Mononuclear cell (primary cell): Measurements from ENCODE around the gene OAS2. TPM values are rescaled to one million over a fixed set of nuclear protein-coding genes. Genes with fewer than 3 reads are reported as not detected.
"Not testable (repeated sequence)": the region's sequence is repeated elsewhere in the genome, so short reads cannot be mapped to it uniquely, and the experiment has no call there.

Experiments
- H3K27me3 ChIP-seq: 2 replicates; pipeline ENCODE4 v1.6.0; 2011; ENCODE audit warnings: low read length, control low read depth; ENCODE audit not compliant: insufficient read depth
- H3K4me1 ChIP-seq: 2 replicates; pipeline ENCODE4 v1.5.1; 2011; ENCODE audit warnings: mild to moderate bottlenecking, low read length, control low read depth; ENCODE audit not compliant: insufficient read depth
- H3K4me3 ChIP-seq: 2 replicates; pipeline ENCODE4 v1.5.1; 2011; ENCODE audit warnings: mild to moderate bottlenecking, low read length, moderate library complexity
- H3K9me3 ChIP-seq: 2 replicates; pipeline ENCODE4 v1.5.1; 2011; ENCODE audit warnings: low read depth, mild to moderate bottlenecking, control low read depth, low read length
- total RNA-seq: library from RNA; depleted of rRNA; stranded (reverse); fragments of >200 nt; gene quantifications from one replicate; pipeline ENCODE4 v1.2.3, GENCODE V29; 2012

The OAS2 gene
- total RNA-seq, 1 donor: 22.2 TPM

DNA sequence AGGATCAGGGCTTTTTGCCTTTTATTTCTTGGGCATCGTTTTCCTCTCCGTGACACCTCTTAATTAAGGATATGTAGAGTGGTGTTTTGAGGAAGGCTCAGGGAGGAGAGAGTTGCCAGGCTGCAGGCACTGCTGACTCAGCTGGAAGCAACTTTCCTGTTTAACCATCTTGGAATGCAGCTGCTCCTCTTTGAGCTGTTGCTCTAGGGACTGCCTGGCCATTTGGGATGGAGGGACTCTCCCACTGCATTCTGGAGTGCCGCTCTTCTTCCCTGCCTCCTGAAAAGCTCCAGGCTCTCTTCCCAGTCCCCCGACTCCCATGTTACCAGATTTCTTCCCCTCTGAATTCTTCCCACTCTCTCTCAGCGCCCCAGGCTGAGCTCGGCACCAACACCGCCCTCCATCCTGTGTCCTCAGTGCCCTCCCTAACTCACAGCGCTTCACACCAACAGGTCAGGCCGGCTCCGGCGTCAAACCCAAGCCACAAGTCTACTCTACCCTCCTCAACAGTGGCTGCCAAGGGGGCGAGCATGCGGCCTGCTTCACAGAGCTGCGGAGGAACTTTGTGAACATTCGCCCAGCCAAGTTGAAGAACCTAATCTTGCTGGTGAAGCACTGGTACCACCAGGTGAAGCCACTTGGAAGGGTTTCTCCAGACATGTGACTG is 34.2 kb upstream of the OAS2 start:
- H3K4me3 ChIP-seq: no peak overlapping the region
- H3K9me3 ChIP-seq: no peaks in the 10 kb centered on the region
- H3K27me3 ChIP-seq: no peaks in the 10 kb centered on the region
- H3K4me1 ChIP-seq: peaks cover 16% of the 10 kb centered on the region

DNA sequence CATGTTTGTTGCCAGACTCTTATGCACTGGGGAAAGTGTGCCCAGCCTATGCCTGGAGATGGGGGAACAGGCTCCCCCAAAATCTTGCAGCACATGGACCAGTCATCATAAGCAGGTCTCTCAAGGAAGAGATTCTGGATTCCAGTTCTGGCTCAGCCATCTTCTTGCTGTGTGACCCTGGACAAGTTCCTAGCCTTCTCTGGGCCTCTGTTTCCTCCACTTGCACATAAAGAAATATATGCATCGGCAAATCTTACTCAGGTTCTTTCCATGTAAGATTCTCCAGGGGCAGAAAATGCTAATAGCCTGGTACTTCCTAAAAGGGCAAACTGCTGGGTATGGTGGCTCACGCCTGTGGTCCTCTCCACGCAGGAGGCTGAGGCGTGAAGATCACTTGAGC is 32.8 kb upstream of the OAS2 start:
- peaks cover 2% of the 10 kb centered on the region for H3K4me1 ChIP-seq

DNA sequence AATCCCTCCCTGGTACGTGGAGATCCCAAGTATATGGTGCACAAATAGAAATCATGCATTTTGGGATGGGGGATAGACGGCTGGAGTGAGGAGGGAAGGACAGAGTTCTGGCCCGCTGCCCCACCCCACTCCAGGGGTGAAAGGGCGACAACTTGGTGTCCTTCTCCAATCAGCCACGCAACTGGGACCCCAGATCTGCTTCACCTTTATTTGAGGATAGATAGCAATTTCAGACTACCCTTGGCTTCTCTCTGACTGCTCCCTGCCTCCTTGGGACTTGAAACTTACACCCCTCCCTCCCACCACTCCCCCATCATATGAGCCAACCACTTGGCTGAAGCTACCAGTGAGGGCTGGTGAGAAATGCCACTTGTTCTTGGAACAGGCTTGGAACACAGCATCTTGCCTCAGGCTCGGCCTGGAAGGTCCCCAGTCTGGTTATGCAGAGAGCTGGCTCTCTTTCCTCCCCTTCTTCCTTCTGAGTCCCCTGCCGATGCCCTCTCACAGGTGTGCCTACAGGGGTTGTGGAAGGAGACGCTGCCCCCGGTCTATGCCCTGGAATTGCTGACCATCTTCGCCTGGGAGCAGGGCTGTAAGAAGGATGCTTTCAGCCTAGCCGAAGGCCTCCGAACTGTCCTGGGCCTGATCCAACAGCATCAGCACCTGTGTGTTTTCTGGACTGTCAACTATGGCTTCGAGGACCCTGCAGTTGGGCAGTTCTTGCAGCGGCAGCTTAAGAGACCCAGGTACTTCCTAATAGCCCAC is 31.9 kb upstream of the OAS2 start:
- Histone ChIP-seq H3K4me3 (no peak overlapping the region), H3K4me1 (no peaks in the 10 kb centered on the region), H3K9me3 (no peaks in the 10 kb centered on the region), H3K27me3 (no peaks in the 10 kb centered on the region)

More for the DNA sequence above, 32.8 kb upstream of the OAS2 start:
- no peaks in the 10 kb centered on the region for H3K9me3 ChIP-seq
- no peaks in the 10 kb centered on the region for H3K27me3 ChIP-seq
- H3K4me3 ChIP-seq: no peak overlapping the region

GRCh38 chr12:112947314-112947713 is 31.0 kb upstream of the OAS2 start:
- no peaks in the 10 kb centered on the region for H3K27me3 ChIP-seq
- no peak overlapping the region for H3K4me3 ChIP-seq

GRCh38 chr12:112947761-112948160 is 30.6 kb upstream of the OAS2 start:
- no peaks in the 10 kb centered on the region for H3K27me3 ChIP-seq
- H3K4me1 ChIP-seq: no peaks in the 10 kb centered on the region
- H3K4me3 ChIP-seq: no peak overlapping the region
- no peaks in the 10 kb centered on the region for H3K9me3 ChIP-seq

More at GRCh38 chr12:112947314-112947713, 31.0 kb upstream of the OAS2 start:
- H3K4me1 ChIP-seq: no peaks in the 10 kb centered on the region
- H3K9me3 ChIP-seq: no peaks in the 10 kb centered on the region

DNA sequence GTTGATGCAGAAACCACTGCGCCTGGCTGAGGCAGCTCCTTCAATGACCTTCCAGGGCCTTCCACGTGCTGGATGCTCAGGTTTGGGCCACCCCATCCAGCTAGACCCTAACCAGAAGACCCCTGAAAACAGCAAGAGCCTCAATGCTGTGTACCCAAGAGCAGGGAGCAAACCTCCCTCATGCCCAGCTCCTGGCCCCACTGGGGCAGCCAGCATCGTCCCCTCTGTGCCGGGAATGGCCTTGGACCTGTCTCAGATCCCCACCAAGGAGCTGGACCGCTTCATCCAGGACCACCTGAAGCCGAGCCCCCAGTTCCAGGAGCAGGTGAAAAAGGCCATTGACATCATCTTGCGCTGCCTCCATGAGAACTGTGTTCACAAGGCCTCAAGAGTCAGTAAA is 29.5 kb upstream of the OAS2 start:
- no peaks in the 10 kb centered on the region for H3K27me3 ChIP-seq
- H3K4me1 ChIP-seq: no peaks in the 10 kb centered on the region
- no peak overlapping the region for H3K4me3 ChIP-seq
- H3K9me3 ChIP-seq: no peaks in the 10 kb centered on the region

DNA sequence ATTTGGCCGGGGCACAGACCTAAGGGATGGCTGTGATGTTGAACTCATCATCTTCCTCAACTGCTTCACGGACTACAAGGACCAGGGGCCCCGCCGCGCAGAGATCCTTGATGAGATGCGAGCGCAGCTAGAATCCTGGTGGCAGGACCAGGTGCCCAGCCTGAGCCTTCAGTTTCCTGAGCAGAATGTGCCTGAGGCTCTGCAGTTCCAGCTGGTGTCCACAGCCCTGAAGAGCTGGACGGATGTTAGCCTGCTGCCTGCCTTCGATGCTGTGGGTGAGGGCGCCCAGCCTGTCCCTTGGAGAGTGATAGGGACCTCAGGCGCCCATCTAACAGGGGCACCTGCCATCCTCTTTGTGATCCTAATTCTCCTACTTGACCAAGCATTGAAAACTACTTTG is 27.6 kb upstream of the OAS2 start:
- Histone ChIP-seq H3K27me3 (no peaks in the 10 kb centered on the region), H3K9me3 (no peaks in the 10 kb centered on the region), H3K4me1 (no peaks in the 10 kb centered on the region), H3K4me3 (no peak overlapping the region)

GRCh38 chr12:112957125-112957524 is 21.2 kb upstream of the OAS2 start:
- H3K27me3 ChIP-seq, H3K9me3 ChIP-seq, H3K4me3 ChIP-seq, H3K4me1 ChIP-seq: not testable (repeated sequence)

DNA sequence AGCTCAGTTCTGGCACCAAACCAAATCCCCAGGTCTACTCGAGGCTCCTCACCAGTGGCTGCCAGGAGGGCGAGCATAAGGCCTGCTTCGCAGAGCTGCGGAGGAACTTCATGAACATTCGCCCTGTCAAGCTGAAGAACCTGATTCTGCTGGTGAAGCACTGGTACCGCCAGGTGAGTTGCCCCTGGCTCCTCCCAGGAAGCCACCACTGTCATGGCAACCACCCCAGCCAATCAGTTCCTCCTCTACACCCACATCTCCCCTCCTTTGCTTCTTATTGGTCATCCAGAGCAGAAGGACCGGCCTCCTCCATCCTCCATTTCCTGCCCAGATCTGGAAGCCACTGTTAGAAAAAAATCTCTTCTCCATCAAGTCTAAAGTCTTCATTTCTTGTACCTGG is 17.2 kb upstream of the OAS2 start:
- H3K4me1 ChIP-seq: no peaks in the 10 kb centered on the region
- H3K4me3 ChIP-seq: no peak overlapping the region
- no peaks in the 10 kb centered on the region for H3K27me3 ChIP-seq
- H3K9me3 ChIP-seq: no peaks in the 10 kb centered on the region

GRCh38 chr12:112961536-112961935 is 16.8 kb upstream of the OAS2 start:
- no peak overlapping the region for H3K4me3 ChIP-seq

GRCh38 chr12:112962561-112962960 is 15.8 kb upstream of the OAS2 start:
- no peaks in the 10 kb centered on the region for H3K27me3 ChIP-seq
- no peak overlapping the region for H3K4me3 ChIP-seq
- H3K9me3 ChIP-seq: no peaks in the 10 kb centered on the region

More at GRCh38 chr12:112961536-112961935, 16.8 kb upstream of the OAS2 start:
- no peaks in the 10 kb centered on the region for H3K4me1 ChIP-seq
- H3K27me3 ChIP-seq: no peaks in the 10 kb centered on the region
- H3K9me3 ChIP-seq: no peaks in the 10 kb centered on the region

GRCh38 chr12:112963227-112963861 is 15.0 kb upstream of the OAS2 start:
- H3K4me3 ChIP-seq: no peak overlapping the region
- no peaks in the 10 kb centered on the region for H3K9me3 ChIP-seq
- H3K27me3 ChIP-seq: no peaks in the 10 kb centered on the region
- no peaks in the 10 kb centered on the region for H3K4me1 ChIP-seq

More at GRCh38 chr12:112962561-112962960, 15.8 kb upstream of the OAS2 start:
- no peaks in the 10 kb centered on the region for H3K4me1 ChIP-seq

- H3K9me3 ChIP-seq: no peaks in the 10 kb centered on the region
- no peak overlapping the region for H3K4me3 ChIP-seq
- no peaks in the 10 kb centered on the region for H3K4me1 ChIP-seq
- H3K27me3 ChIP-seq: no peaks in the 10 kb centered on the region
Measured at GRCh38 chr12:112964067-112964670, 14.2 kb upstream of the OAS2 start.

DNA sequence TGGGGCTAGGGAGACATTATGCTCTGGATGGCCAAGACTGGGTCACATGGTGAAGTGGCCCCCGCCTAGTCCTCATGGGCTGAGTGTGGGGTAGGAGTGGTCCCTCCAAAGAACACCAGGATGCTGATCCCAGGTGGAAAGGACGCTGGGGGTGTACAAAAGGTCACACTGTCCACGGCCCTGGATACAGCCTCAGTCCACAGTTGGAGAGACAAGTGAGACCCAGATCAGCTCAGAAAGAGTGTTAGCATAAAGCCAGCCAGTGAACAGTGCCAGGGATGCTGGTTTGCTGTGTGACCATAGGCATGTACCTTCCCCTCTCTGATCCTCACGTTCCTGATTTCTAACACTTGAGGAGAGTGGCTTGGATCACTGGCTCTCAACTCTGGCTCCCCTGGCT is 13.4 kb upstream of the OAS2 start:
- Histone ChIP-seq H3K4me1 (no peaks in the 10 kb centered on the region), H3K4me3 (no peak overlapping the region), H3K27me3 (no peaks in the 10 kb centered on the region), H3K9me3 (no peaks in the 10 kb centered on the region)

GRCh38 chr12:112965643-112966042 is 12.7 kb upstream of the OAS2 start:
- no peak overlapping the region for H3K4me3 ChIP-seq
- no peaks in the 10 kb centered on the region for H3K9me3 ChIP-seq
- no peaks in the 10 kb centered on the region for H3K27me3 ChIP-seq
- H3K4me1 ChIP-seq: no peaks in the 10 kb centered on the region
